Upper lobe of left lung (tissue), 4 donors: ENCODE measurements around the gene PATZ1.

Experiments
- EP300 ChIP-seq, 4 donors: sonication (generic); formaldehyde crosslinking; IDR thresholded peaks; one replicate each; pipeline ENCODE4 v1.5.1; 2017; ENCODE audit warnings: antibody characterized with exemption in 4 of 4, control low read depth in 2 of 4
- POLR2A ChIP-seq, 4 donors: fragments of 450-650 bp; IDR thresholded peaks; one replicate each; pipeline ENCODE4 v1.5.1; 2016 to 2017; ENCODE audit warnings: antibody characterized with exemption in 4 of 4, mild to moderate bottlenecking in 2 of 4
- POLR2AphosphoS5 ChIP-seq, 2 donors: sonication (generic); formaldehyde crosslinking; IDR thresholded peaks; one replicate each; pipeline ENCODE4 v1.5.1; 2017; ENCODE audit warnings: antibody characterized with exemption in 2 of 2
- TF ChIP-seq, protein P1 (sequence below), 6 experiments: fragments of 450-650 bp in 4 of 6; fragments of 200-600 bp in 2 of 6; sonication (generic) in 2 of 6; IDR thresholded peaks; one replicate each; pipeline ENCODE4 v1.5.1; 2016 to 2019; ENCODE audit warnings: antibody characterized with exemption in 6 of 6

DNA sequence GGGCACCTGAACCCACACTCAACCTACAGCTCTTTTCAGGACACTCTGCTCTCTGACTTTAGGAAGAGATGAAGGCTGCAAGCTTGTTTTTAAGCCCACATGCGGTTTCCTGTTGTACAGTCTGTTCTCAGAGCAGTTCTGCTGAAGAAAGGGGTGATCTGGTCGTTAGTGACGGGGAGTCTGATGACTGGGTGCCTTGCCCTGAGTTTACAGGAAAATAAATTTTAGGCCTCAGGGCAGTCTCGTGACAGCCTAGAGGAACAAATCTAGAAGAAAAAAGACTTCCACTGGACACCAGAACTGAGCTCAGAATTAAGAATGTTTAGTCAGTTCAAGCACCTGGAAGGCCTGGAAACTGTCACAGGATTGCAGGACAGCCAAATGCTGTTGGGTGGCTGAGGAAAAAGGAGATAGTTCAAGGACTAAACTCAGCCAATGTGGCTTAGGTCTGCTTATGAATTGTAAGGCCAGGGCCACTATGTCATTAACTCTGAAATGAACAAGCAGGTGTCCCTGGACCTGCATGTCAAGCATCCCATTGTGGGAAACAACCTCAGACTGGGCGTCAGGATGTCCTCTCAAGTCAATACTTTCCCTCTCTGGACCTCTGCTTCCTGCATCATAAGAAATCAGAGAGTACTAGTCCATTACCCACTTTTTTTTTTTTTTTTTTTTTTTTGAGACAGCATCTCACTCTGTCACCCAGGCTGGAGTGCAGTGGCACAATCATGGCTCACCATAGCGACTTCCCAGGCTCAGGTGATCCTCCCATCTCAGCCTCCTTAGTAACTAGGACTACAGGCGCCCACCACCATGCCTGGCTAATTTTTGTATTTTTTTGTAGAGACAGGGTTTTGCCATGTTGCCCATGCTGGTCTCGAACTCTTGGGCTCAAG is 59.5 kb downstream of the PATZ1 start:
- TF ChIP-seq POLR2AphosphoS5 (IDR thresholded peaks at IDR 0.05) (peak; percentile 49 to 63), EP300 (IDR thresholded peaks at IDR 0.05) (peak in 2 of 4 donors; percentile 82 to 90), POLR2A (IDR thresholded peaks at IDR 0.05) (peak in 1 of 4 donors; percentile 72)
- TF ChIP-seq, protein P1, sequence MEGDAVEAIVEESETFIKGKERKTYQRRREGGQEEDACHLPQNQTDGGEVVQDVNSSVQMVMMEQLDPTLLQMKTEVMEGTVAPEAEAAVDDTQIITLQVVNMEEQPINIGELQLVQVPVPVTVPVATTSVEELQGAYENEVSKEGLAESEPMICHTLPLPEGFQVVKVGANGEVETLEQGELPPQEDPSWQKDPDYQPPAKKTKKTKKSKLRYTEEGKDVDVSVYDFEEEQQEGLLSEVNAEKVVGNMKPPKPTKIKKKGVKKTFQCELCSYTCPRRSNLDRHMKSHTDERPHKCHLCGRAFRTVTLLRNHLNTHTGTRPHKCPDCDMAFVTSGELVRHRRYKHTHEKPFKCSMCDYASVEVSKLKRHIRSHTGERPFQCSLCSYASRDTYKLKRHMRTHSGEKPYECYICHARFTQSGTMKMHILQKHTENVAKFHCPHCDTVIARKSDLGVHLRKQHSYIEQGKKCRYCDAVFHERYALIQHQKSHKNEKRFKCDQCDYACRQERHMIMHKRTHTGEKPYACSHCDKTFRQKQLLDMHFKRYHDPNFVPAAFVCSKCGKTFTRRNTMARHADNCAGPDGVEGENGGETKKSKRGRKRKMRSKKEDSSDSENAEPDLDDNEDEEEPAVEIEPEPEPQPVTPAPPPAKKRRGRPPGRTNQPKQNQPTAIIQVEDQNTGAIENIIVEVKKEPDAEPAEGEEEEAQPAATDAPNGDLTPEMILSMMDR (IDR thresholded peaks at IDR 0.05), result no peak
